ENCODE data around the gene FGD3.

FGD3 gene

GRCh38 chr9:93083592-93084470 is 136.5 kb downstream of the FGD3 start:
- DNase-seq (ENCODE audit: low read depth), result no peak
- no peak for TF ChIP-seq CTCF (conservative IDR thresholded peaks at IDR 0.05; ENCODE audit: low read depth, low read length)
- no peak overlapping the region for H3K4me3 ChIP-seq (ENCODE audit: low read length)

GRCh38 chr9:93084471-93084881 is 137.2 kb downstream of the FGD3 start:
- DNase-seq (ENCODE audit: low read depth), result no peak
- no peak for TF ChIP-seq CTCF (conservative IDR thresholded peaks at IDR 0.05; ENCODE audit: low read depth, low read length)
- H3K4me3 ChIP-seq (ENCODE audit: low read length), result no peak overlapping the region

- no peak overlapping the region for H3K4me3 ChIP-seq (ENCODE audit: low read length)
- DNase-seq (ENCODE audit: low read depth), result no peak
These were observed 138.4 kb downstream of the FGD3 start for GRCh38 chr9:93085676-93086075.

More at GRCh38 chr9:93085676-93086075, 138.4 kb downstream of the FGD3 start:
- no peak for TF ChIP-seq CTCF (conservative IDR thresholded peaks at IDR 0.05; ENCODE audit: low read depth, low read length)

Measured in retinal pigment epithelial cell (primary cell).